ENCODE measurements around the gene OPRL1. TPM values are rescaled to one million over a fixed set of nuclear protein-coding genes. Genes with fewer than 3 reads are reported as not detected.

Gene OPRL1
- total and polyA plus RNA-seq, 2 of the 8 experiments (the other 6 are each of a cell fraction or from before 2014, with no cell fraction given), result 0.63 to 0.98 TPM

DNA sequence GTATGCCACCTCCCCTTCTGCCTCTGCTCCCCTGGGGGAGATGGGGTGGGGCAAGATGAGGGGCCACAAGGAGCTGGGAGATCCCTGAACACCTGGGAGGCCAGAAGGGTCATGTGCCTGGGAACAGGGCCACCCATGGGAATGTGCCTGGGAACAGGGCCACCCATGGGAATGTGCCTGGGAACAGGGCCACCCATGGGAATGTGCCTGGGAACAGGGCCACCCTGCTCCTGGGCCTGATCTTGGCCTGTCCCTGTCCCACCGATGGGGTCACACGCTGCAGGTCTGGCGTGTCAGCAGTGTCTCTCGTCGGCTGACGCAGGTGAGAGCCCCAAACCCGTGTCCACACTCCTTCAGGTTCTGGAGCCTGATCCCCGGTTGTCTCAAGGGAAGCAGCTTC is 4.9 kb upstream of the OPRL1 start:
- H3K56ac ChIP-seq (replicated peaks; ENCODE audit: insufficient read length, low read depth, low read length), result no peak overlapping the region
- CTCF ChIA-PET (ENCODE audit: partially characterized antibody), result interaction anchor here (0.6 to 12.9 kb wide), 2 partner anchors 19 to 880 kb away, joined by 3 to 139 read pairs; partner anchors contain the start of genes SOX18 and TCEA2
- H3K14ac ChIP-seq (ENCODE audit: insufficient read length), result no peak overlapping the region
- H3K79me2 ChIP-seq (ENCODE audit: control insufficient read depth in 1 of 2, insufficient read depth in 2 of 2, low read length in 2 of 2), result no peaks in the 10 kb centered on the region
- H3K27ac ChIP-seq (ENCODE audit: low read depth, low read length), result no peak overlapping the region
- 0 out of 2 replicates have a peak, but pooled peaks cover 3% of the 10 kb centered on the region for H3K79me1 ChIP-seq (ENCODE audit: low read depth, low read length)
- no peak overlapping the region for H2AFZ ChIP-seq (ENCODE audit: low read length)
- H4K20me1 ChIP-seq (replicated peaks in 1 of 2; ENCODE audit: control insufficient read depth in 1 of 2, insufficient read depth in 2 of 2, low read length in 2 of 2), result peaks cover 0 to 8% of the 10 kb centered on the region in 2 experiments
- no peak overlapping the region for H2BK12ac ChIP-seq (ENCODE audit: low read depth, low read length)
- H3K27me3 ChIP-seq (replicated peaks in 1 of 4; ENCODE audit: control insufficient read depth in 3 of 4, extremely low read depth in 1 of 4, insufficient read depth in 3 of 4, low read length in 3 of 4), result peaks cover 0 to under 1% (median under 1%) of the 10 kb centered on the region in 4 experiments; a peak in 2 of 7 replicates
- TF ChIP-seq CBX5 (IDR thresholded peaks at IDR 0.05; ENCODE audit: low read depth, low read length), result no peak
- no peak for TF ChIP-seq TCF12 (IDR thresholded peaks at IDR 0.05; ENCODE audit: low read depth, low read length)
- TF ChIP-seq HDAC6 (IDR thresholded peaks at IDR 0.05; ENCODE audit: low read depth, low read length), result no peak
- TF ChIP-seq RXRA (IDR thresholded peaks at IDR 0.05; ENCODE audit: insufficient read depth, low read depth, low read length), result no peak
- no peak for TF ChIP-seq TBP (IDR thresholded peaks at IDR 0.05; ENCODE audit: low read depth, low read length)
- TF ChIP-seq, protein P1, sequence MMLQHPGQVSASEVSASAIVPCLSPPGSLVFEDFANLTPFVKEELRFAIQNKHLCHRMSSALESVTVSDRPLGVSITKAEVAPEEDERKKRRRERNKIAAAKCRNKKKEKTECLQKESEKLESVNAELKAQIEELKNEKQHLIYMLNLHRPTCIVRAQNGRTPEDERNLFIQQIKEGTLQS (IDR thresholded peaks at IDR 0.05; ENCODE audit: insufficient read depth, low read depth, low read length), result no peak
- TF ChIP-seq SIRT6 (IDR thresholded peaks at IDR 0.05; ENCODE audit: low read length), result no peak
- no peak overlapping the region for H4K5ac ChIP-seq (ENCODE audit: insufficient read length, low read depth, low read length)
- no peak overlapping the region for H2AK5ac ChIP-seq (ENCODE audit: low read depth, low read length)
- H3K9ac ChIP-seq (replicated peaks in 1 of 4; ENCODE audit: extremely low read depth in 1 of 4, low read depth in 3 of 4, low read length in 3 of 4), result no peak overlapping the region
- no peak overlapping the region for H2BK5ac ChIP-seq (ENCODE audit: low read depth, low read length)
- H3K9me3 ChIP-seq (ENCODE audit: insufficient read depth in 2 of 2, low read depth in 1 of 2, low read length in 1 of 2), result no peaks in the 10 kb centered on the region
- WGBS, 2 experiments (ENCODE audit: extremely low coverage in 1 of 2, insufficient coverage in 1 of 2, insufficient read length in 1 of 2, insufficient replicate concordance in 2 of 2, low coverage in 1 of 2, low lambda C conversion rate in 2 of 2, missing lambda C conversion rate in 1 of 2), result 94% methylated on average over 7 of the region's 8 CpGs; no CpG with 5 or more reads in 1 of the 2 experiments
- H4K8ac ChIP-seq (ENCODE audit: extremely low read depth, insufficient read depth, low read length), result no peak overlapping the region
- H3K4me1 ChIP-seq (replicated peaks in 1 of 4; ENCODE audit: control insufficient read depth in 3 of 4, insufficient read depth in 4 of 4, low read length in 3 of 4), result peaks cover 0 to 13% (median 7%) of the 10 kb centered on the region in 4 experiments; a peak in 4 of 7 replicates
- H3K4ac ChIP-seq (replicated peaks; ENCODE audit: insufficient read length, low read depth, low read length), result no peak overlapping the region
- no peak overlapping the region for H2BK120ac ChIP-seq (replicated peaks; ENCODE audit: low read depth, low read length)
- no peak overlapping the region for H3K4me2 ChIP-seq (ENCODE audit: insufficient read depth in 1 of 2, low read depth in 2 of 2, low read length in 2 of 2)
- no peak overlapping the region for H2BK15ac ChIP-seq (ENCODE audit: low read length)
- no peak overlapping the region for H2BK20ac ChIP-seq (ENCODE audit: low read length)
- H3K36me3 ChIP-seq (ENCODE audit: control insufficient read depth in 2 of 4, insufficient read depth in 4 of 4, low read length in 3 of 4), result peaks cover 0 to 8% (median 3%) of the 10 kb centered on the region in 4 experiments; a peak in 3 of 8 replicates
- no peak overlapping the region for H3K18ac ChIP-seq (ENCODE audit: extremely low read depth, low read length)
- H3K23ac ChIP-seq (ENCODE audit: insufficient read length), result no peak overlapping the region
- POLR2A ChIA-PET (ENCODE audit: partially characterized antibody), result interaction anchor here (1.6 kb wide), 1 partner anchor 36 kb away, joined by 5 read pairs; no protein-coding TSS in a partner anchor
- H3K23me2 ChIP-seq (ENCODE audit: low read depth, low read length), result peaks cover 6% of the 10 kb centered on the region; the same call in 1 of the 2 replicates
- DNase-seq (ENCODE audit: low read depth in 1 of 2, low spot score in 2 of 2), result no peak
- no peak overlapping the region for H3K4me3 ChIP-seq (ENCODE audit: extremely low read depth in 1 of 4, insufficient read depth in 2 of 4, low read depth in 3 of 4, low read length in 4 of 4)
- FAIRE-seq, result no peak
- H4K91ac ChIP-seq (replicated peaks; ENCODE audit: insufficient read length, low read length), result no peak overlapping the region
